Measurements from ENCODE around the gene GALE.
"Not testable (repeated sequence)": the region's sequence is repeated elsewhere in the genome, so short reads cannot be mapped to it uniquely, and the experiment has no call there.

GALE gene

GRCh38 chr1:23806280-23806679 is 5.7 kb upstream of the GALE start:
- no peak for DNase-seq (ENCODE audit: extremely low read depth, low read depth)
- TF ChIP-seq CTCF (IDR thresholded peaks at IDR 0.05; ENCODE audit: low read depth, low read length) = no peak

GRCh38 chr1:23805025-23805424 is 4.5 kb upstream of the GALE start:
- no peak for TF ChIP-seq CTCF (IDR thresholded peaks at IDR 0.05; ENCODE audit: low read depth, low read length)
- DNase-seq (ENCODE audit: extremely low read depth, low read depth) = no peak

DNA sequence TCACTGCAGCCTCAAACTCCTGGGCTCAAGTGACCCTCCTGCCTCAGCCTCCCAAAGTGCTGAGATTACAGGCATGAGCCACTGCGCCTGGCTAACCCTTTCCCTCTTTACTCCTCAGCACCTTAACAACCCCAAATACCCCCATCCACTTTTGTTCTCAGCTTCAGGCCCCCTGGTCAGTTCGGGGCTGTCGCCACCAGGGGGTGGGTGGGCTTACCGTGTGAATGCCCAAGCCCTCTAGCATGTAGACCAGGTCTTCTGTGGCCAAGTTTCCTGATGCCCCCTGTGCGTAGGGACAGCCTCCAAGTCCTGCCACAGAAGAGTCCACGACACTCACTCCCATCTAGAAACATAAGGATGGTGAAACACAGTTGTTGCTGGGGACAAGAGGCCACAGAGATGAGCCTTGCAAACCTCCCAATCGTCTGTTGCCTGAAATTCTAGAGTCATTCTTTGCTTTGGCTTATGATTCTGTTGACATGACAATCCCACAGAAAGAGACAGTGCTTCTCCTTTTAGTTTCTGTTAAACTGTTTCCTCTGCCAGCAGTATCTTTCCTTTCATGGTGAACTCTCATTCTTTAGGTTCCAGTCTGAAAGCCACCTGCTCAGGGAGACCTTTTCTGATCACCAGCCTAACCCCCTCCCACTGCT is 3.8 kb upstream of the GALE start:
- no peak; the same call in 1 of the 2 replicates for TF ChIP-seq CTCF (IDR thresholded peaks at IDR 0.05; ENCODE audit: low read depth, low read length)
- DNase-seq (ENCODE audit: extremely low read depth, low read depth) = no peak

- DNase-seq (ENCODE audit: extremely low read depth, low read depth) = no peak
- TF ChIP-seq CTCF (IDR thresholded peaks at IDR 0.05; ENCODE audit: low read depth, low read length) = no peak
Measured at GRCh38 chr1:23803674-23804073, 3.1 kb upstream of the GALE start.

DNA sequence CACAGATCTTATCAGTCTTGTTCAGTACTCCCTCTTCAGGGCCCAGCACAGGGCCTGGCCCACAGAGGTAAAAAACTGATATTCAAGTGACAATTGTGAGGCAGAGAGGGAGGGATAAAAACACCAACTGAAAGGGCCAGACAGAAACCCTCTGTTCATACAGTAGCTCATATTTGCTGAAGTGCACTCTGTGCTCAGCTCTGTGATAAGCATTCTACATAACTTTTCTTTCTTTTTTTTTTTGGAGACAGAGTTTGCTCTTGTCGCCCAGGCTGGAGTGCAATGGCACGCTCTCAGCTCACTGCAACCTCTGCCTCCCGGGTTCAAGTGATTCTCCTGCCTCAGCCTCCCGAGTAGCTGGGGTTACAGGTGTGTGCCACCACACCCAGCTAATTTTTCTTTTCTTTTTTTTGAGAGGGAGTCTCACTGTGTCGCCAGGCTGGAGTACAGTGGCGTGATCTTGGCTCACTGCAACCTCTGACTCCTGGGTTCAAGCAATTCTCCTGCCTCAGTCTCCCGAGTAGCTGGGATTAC is 2.3 kb upstream of the GALE start:
- DNase-seq (ENCODE audit: extremely low read depth, low read depth) = not testable (repeated sequence)

- TF ChIP-seq CTCF (IDR thresholded peaks at IDR 0.05; ENCODE audit: low read depth, low read length) = no peak
- no peak for DNase-seq (ENCODE audit: extremely low read depth, low read depth)
Measured at GRCh38 chr1:23801876-23802275, 1.3 kb upstream of the GALE start.

DNA sequence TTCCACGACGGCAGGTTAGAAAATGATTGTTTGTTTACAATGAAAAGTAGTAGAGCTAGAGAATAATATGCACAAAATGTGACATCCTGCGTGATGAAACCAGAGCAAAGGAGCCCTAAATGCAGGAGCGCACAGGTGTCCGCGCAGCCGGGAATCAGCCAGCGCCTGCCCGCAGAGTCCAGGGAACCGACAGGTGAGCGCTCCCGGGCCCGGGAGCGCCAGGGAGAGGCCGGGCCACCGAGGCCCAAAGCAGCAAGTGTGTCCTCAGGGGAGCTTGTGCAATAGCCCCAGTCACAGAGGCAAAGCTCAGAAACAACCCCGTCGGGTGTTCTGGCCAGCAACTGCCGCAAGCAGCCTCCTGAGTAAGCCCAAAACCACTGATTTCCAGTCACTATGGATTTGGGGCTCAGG is 789 bp upstream of the GALE start:
- no peak for DNase-seq (ENCODE audit: extremely low read depth, low read depth)

More for the DNA sequence above, 789 bp upstream of the GALE start:
- no peak for TF ChIP-seq CTCF (IDR thresholded peaks at IDR 0.05; ENCODE audit: low read depth, low read length)
